IMR-90 (cell line): ENCODE results near the gene SH3RF2. TPM values are rescaled to one million over a fixed set of nuclear protein-coding genes. Genes with fewer than 3 reads are reported as not detected.
A peak's percentile ranks its signal among the peaks of the same experiment; 100 is the strongest.

ENCODE experiments used
- ATAC-seq: fragments of 200-7000 bp; cut with Tn5 transposase; 2 replicates; pipeline ENCODE4 v1.9.1; 2020; ENCODE audit warnings: low read depth, mild to moderate bottlenecking, moderate library complexity
- BruUV-seq: library from RNA; stranded (reverse); fragments of 400-500 nt; replicated peaks from 2 replicates; lab custom pipeline; 2021; lab: Mats Ljungman, UMichigan
- CTCF ChIA-PET: fragments of 300-600 bp; formaldehyde crosslinking; extraction: SDS; loops from one replicate; lab custom pipeline; 2021; ENCODE audit warnings: antibody characterized with exemption; lab: Yijun Ruan, JAX
- POLR2A ChIA-PET: fragments of 300-600 bp; sonication (Branson Sonifier 250); formaldehyde crosslinking; loops from one replicate; lab custom pipeline; 2022; ENCODE audit warnings: antibody characterized with exemption; ENCODE audit not compliant: unreplicated experiment; lab: Charles Lee
- DNase-seq: peaks from one replicate; pipeline ENCODE4 v3.0.0; 2013
- H2AFZ ChIP-seq: replicated peaks from 2 replicates; pipeline ENCODE3; 2013; ENCODE audit warnings: low read length, mild to moderate bottlenecking; ENCODE audit not compliant: poor library complexity
- H2AK5ac ChIP-seq: 2 replicates; pipeline ENCODE4 v1.6.1; 2013; ENCODE audit warnings: low read depth, low read length, inconsistent platforms
- H2AK9ac ChIP-seq: replicated peaks from 2 replicates; pipeline ENCODE3; 2013; ENCODE audit warnings: mild to moderate bottlenecking, low read depth, low read length, moderate library complexity; ENCODE audit not compliant: poor library complexity
- H2BK120ac ChIP-seq: 2 replicates; pipeline ENCODE4 v1.6.1; 2013; ENCODE audit warnings: low read depth, low read length, inconsistent platforms
- H2BK15ac ChIP-seq: 3 replicates; pipeline ENCODE4 v1.6.1; 2013; ENCODE audit warnings: low read depth, low read length, inconsistent platforms
- H2BK20ac ChIP-seq: 2 replicates; pipeline ENCODE4 v1.6.1; 2013; ENCODE audit warnings: low read depth, mild to moderate bottlenecking, inconsistent platforms, low read length, moderate library complexity
- H2BK5ac ChIP-seq: 2 replicates; pipeline ENCODE4 v1.6.1; 2013; ENCODE audit warnings: mild to moderate bottlenecking, low read depth, low read length, inconsistent platforms; ENCODE audit not compliant: poor library complexity, severe bottlenecking
- H3K14ac ChIP-seq: replicated peaks from 2 replicates; pipeline ENCODE4 v1.6.1; 2013; ENCODE audit warnings: low read depth, low read length, inconsistent platforms
- H3K18ac ChIP-seq: 2 replicates; pipeline ENCODE4 v1.6.1; 2013; ENCODE audit warnings: low read depth, low read length, control low read depth
- H3K23ac ChIP-seq: 2 replicates; pipeline ENCODE4 v1.6.1; 2013; ENCODE audit warnings: low read depth, low read length, inconsistent platforms
- H3K27ac ChIP-seq: 2 replicates; pipeline ENCODE4 v1.5.1; 2013; ENCODE audit warnings: mild to moderate bottlenecking, control low read depth, low read length; ENCODE audit not compliant: insufficient read depth
- H3K27me3 ChIP-seq: 2 replicates; pipeline ENCODE4 v1.6.1; 2013; ENCODE audit warnings: low read length; ENCODE audit not compliant: control insufficient read depth, insufficient read depth
- H3K36me3 ChIP-seq: 2 replicates; pipeline ENCODE4 v1.6.1; 2013; ENCODE audit warnings: low read length, mixed read lengths; ENCODE audit not compliant: control insufficient read depth, insufficient read depth
- H3K4ac ChIP-seq: 2 replicates; pipeline ENCODE4 v1.6.1; 2013; ENCODE audit warnings: low read depth, low read length, inconsistent platforms
- H3K4me1 ChIP-seq: 2 replicates; pipeline ENCODE4 v1.6.1; 2013; ENCODE audit warnings: low read length, mixed read lengths; ENCODE audit not compliant: control insufficient read depth, insufficient read depth
- H3K4me2 ChIP-seq: 2 replicates; pipeline ENCODE4 v1.6.1; 2013; ENCODE audit warnings: low read depth, mild to moderate bottlenecking, control low read depth, low read length, moderate library complexity
- H3K4me3 ChIP-seq: 2 replicates; pipeline ENCODE4 v1.5.1; 2013; ENCODE audit warnings: low read depth, mild to moderate bottlenecking, control low read depth, low read length, moderate library complexity; ENCODE audit not compliant: insufficient read depth
- H3K56ac ChIP-seq: 2 replicates; pipeline ENCODE4 v1.6.1; 2013; ENCODE audit warnings: low read length, inconsistent platforms; ENCODE audit not compliant: insufficient read depth; ENCODE audit errors: extremely low read depth
- H3K79me1 ChIP-seq, 2 experiments: 2 replicates each; pipeline ENCODE4 v1.6.1; 2013; ENCODE audit warnings: low read length in 2 of 2, inconsistent platforms in 1 of 2, low read depth in 1 of 2
- H3K9ac ChIP-seq: 2 replicates; pipeline ENCODE4 v1.6.1; 2013; ENCODE audit warnings: low read depth, low read length, control low read depth
- H3K9me1 ChIP-seq: 2 replicates; pipeline ENCODE4 v1.6.1; 2013; ENCODE audit warnings: low read length, inconsistent platforms; ENCODE audit not compliant: insufficient read depth
- H3K9me3 ChIP-seq: 2 replicates; pipeline ENCODE4 v1.6.1; 2013; ENCODE audit warnings: low read length; ENCODE audit not compliant: control insufficient read depth, insufficient read depth
- H4K20me1 ChIP-seq: 2 replicates; pipeline ENCODE4 v1.6.1; 2013; ENCODE audit warnings: low read length, inconsistent platforms; ENCODE audit not compliant: insufficient read depth
- H4K5ac ChIP-seq: 2 replicates; pipeline ENCODE4 v1.6.1; 2013; ENCODE audit warnings: mild to moderate bottlenecking, low read depth, low read length, control low read depth
- H4K8ac ChIP-seq, 2 experiments: 2 replicates each; pipeline ENCODE4 v1.6.1; 2013; ENCODE audit warnings: low read depth in 2 of 2, low read length in 2 of 2, control low read depth in 1 of 2, inconsistent platforms in 1 of 2
- H4K91ac ChIP-seq: 2 replicates; pipeline ENCODE4 v1.6.1; 2013; ENCODE audit warnings: low read depth, low read length, inconsistent platforms; ENCODE audit not compliant: insufficient read depth
- BHLHE40 ChIP-seq: fragments of 150-350 bp; IDR thresholded peaks from 2 replicates; pipeline ENCODE4 v1.6.1; 2016; ENCODE audit warnings: mild to moderate bottlenecking, low read depth, low read length
- CEBPB ChIP-seq: IDR thresholded peaks from 2 replicates; pipeline ENCODE4 v1.6.1; 2012; ENCODE audit warnings: low read depth, low read length, improper control_type of control experiment
- CHD1 ChIP-seq: IDR thresholded peaks from 2 replicates; pipeline ENCODE4 v1.6.1; 2012; ENCODE audit warnings: low read depth, low read length, improper control_type of control experiment
- CTCF ChIP-seq: conservative IDR thresholded peaks from 2 replicates; pipeline ENCODE4 v1.5.1; 2012; ENCODE audit warnings: mild to moderate bottlenecking, low read depth, low read length, improper control_type of control experiment
- ELK1 ChIP-seq: fragments of 150-350 bp; IDR thresholded peaks from 2 replicates; pipeline ENCODE4 v1.6.1; 2016; ENCODE audit warnings: low read depth, mild to moderate bottlenecking, low read length, moderate library complexity, borderline replicate concordance
- FOS ChIP-seq: fragments of 150-350 bp; IDR thresholded peaks from 2 replicates; pipeline ENCODE4 v1.6.1; 2016; ENCODE audit warnings: low read depth, low read length
- MAFK ChIP-seq: IDR thresholded peaks from 2 replicates; pipeline ENCODE4 v1.6.1; 2012; ENCODE audit warnings: low read depth, low read length, improper control_type of control experiment
- MAZ ChIP-seq: IDR thresholded peaks from 2 replicates; pipeline ENCODE4 v1.6.1; 2012; ENCODE audit warnings: low read depth, mild to moderate bottlenecking, low read length, improper control_type of control experiment, moderate library complexity, borderline replicate concordance
- MXI1 ChIP-seq: IDR thresholded peaks from 2 replicates; pipeline ENCODE4 v1.6.1; 2012; ENCODE audit warnings: low read depth, mild to moderate bottlenecking, low read length, moderate library complexity, borderline replicate concordance
- NFE2L2 ChIP-seq: fragments of 150-350 bp; IDR thresholded peaks from 2 replicates; pipeline ENCODE4 v1.6.1; 2016; ENCODE audit warnings: low read depth, mild to moderate bottlenecking, low read length
- POLR2A ChIP-seq: IDR thresholded peaks from 2 replicates; pipeline ENCODE4 v1.6.1; 2012; ENCODE audit warnings: mild to moderate bottlenecking, low read depth, low read length
- RAD21 ChIP-seq: IDR thresholded peaks from 2 replicates; pipeline ENCODE4 v1.6.1; 2012; ENCODE audit warnings: low read length, improper control_type of control experiment
- RCOR1 ChIP-seq: IDR thresholded peaks from 2 replicates; pipeline ENCODE4 v1.6.1; 2012; ENCODE audit warnings: mild to moderate bottlenecking, low read length, improper control_type of control experiment; ENCODE audit not compliant: insufficient replicate concordance
- RFX5 ChIP-seq: IDR thresholded peaks from 2 replicates; pipeline ENCODE4 v1.8.0; 2012; ENCODE audit warnings: low read depth, mild to moderate bottlenecking, low read length, moderate library complexity
- SMC3 ChIP-seq: fragments of 150-350 bp; IDR thresholded peaks from 2 replicates; pipeline ENCODE4 v1.6.1; 2016; ENCODE audit warnings: low read depth, mild to moderate bottlenecking, antibody characterized with exemption, low read length, moderate library complexity
- USF2 ChIP-seq: fragments of 150-350 bp; IDR thresholded peaks from 2 replicates; pipeline ENCODE4 v1.6.1; 2017; ENCODE audit warnings: mild to moderate bottlenecking, antibody characterized with exemption, low read length, low read depth
- WGBS, 2 experiments: methylation state at CpG; one replicate each; pipeline versions ENCODE4 v1.1.5 to v1.1.7; 2013; ENCODE audit warnings: missing lambda C conversion rate in 2 of 2; ENCODE audit not compliant: insufficient read length in 1 of 2; ENCODE audit errors: extremely low coverage in 2 of 2; 5-methylcytosine and 5-hydroxymethylcytosine counted together
- dilution Hi-C: fragments of 300-500 bp; cut with HindIII; formaldehyde crosslinking; loops from one replicate; pipeline ENCODE4 v1.14.3; 2018; ENCODE audit warnings: low sequenced_read_pairs; ENCODE audit not compliant: unreplicated experiment
- in situ Hi-C: fragments of 300-500 bp; cut with MboI; formaldehyde crosslinking; loops from 3 replicates; pipeline ENCODE4 v1.14.3; 2019; ENCODE audit warnings: low sequenced_read_pairs, inconsistent platforms, mixed read lengths
- intact Hi-C: fragments of 100-400 bp; cut with micrococcal nuclease; formaldehyde crosslinking; loops from 2 replicates; pipeline ENCODE4 v1.10.0; 2022
- polyA plus RNA-seq, 3 experiments: library from polyadenylated mRNA; depleted of rRNA; stranded (reverse); fragments of >200 nt; gene quantifications; 2 replicates each; pipeline ENCODE4 v1.2.3, GENCODE V29; 2012; ENCODE audit warnings: low replicate concordance in 1 of 3
- total RNA-seq: library from RNA; depleted of rRNA; stranded (reverse); fragments of >200 nt; gene quantifications from 2 replicates; pipeline ENCODE4 v1.2.3, GENCODE V29; 2012

Gene SH3RF2
- total and polyA plus RNA-seq, 2 of the 4 experiments (the other 2 are of a cell fraction): 1.3 to 1.7 TPM

- Histone ChIP-seq H3K27me3 (no peaks in the 10 kb centered on the region; the same call in 1 of the 2 replicates), H3K9me1 (no peaks in the 10 kb centered on the region), H3K4me1 (no peaks in the 10 kb centered on the region), H3K14ac (no peak overlapping the region), H3K4me2 (no peak overlapping the region), H2BK5ac (no peak overlapping the region), H3K36me3 (no peaks in the 10 kb centered on the region), H3K79me1 (no peaks in the 10 kb centered on the region), H2AK5ac (no peak overlapping the region), H3K27ac (no peak overlapping the region), H4K8ac (no peak overlapping the region), H2AK9ac (no peak overlapping the region), H2AFZ (no peak overlapping the region), H4K20me1 (no peaks in the 10 kb centered on the region), H4K91ac (no peak overlapping the region), H2BK120ac (no peak overlapping the region), H3K23ac (no peak overlapping the region), H3K9me3 (no peaks in the 10 kb centered on the region; the same call in 1 of the 2 replicates), H3K18ac (no peak overlapping the region), H4K5ac (no peak overlapping the region), H3K4me3 (no peak overlapping the region), H2BK15ac (no peak overlapping the region), H3K9ac (no peak overlapping the region), H2BK20ac (no peak overlapping the region), H3K4ac (no peak overlapping the region), H3K56ac (no peak overlapping the region)
- CTCF ChIA-PET: interaction anchor here (1.4 kb wide), 1 partner anchor 32 kb away, joined by 3 read pairs; no protein-coding TSS in a partner anchor
- ATAC-seq: no peak
- POLR2A ChIA-PET: no interaction called here
- no peak for TF ChIP-seq NFE2L2
- no peak for TF ChIP-seq BHLHE40
- no peak for TF ChIP-seq RAD21
- no peak for TF ChIP-seq CHD1
- TF ChIP-seq SMC3: no peak
- TF ChIP-seq CEBPB: no peak
- no peak for TF ChIP-seq RCOR1
- TF ChIP-seq ELK1: no peak
- TF ChIP-seq RFX5: no peak
- no peak for TF ChIP-seq MXI1
- TF ChIP-seq FOS: no peak
- no peak for TF ChIP-seq MAZ
- no peak for TF ChIP-seq POLR2A
- TF ChIP-seq USF2: no peak
- TF ChIP-seq MAFK: no peak
- no peak for TF ChIP-seq CTCF
- in situ Hi-C loops (no loop called here), intact Hi-C loops (no loop called here), dilution Hi-C loops (no loop called here)
- no TSS peak for BruUV-seq
- WGBS, 2 experiments: no CpG with 5 or more reads among the region's 1 CpG
- DNase-seq: peak; percentile 16
Observed at GRCh38 chr5:146009020-146009419, 72.6 kb downstream of the SH3RF2 start.
